Panc1 (cell line): ENCODE data around the gene PLEKHG5. TPM values are rescaled to one million over a fixed set of nuclear protein-coding genes. Genes with fewer than 3 reads are reported as not detected.
"Not testable (repeated sequence)": the region's sequence is repeated elsewhere in the genome, so short reads cannot be mapped to it uniquely, and the experiment has no call there.

ENCODE experiments used
- ATAC-seq: fragments of 200-7000 bp; cut with Tn5 transposase; 2 replicates; pipeline ENCODE4 v1.9.1; 2020; ENCODE audit warnings: mild to moderate bottlenecking, moderate library complexity
- BruUV-seq: library from RNA; stranded (reverse); fragments of 400-500 nt; replicated peaks from 2 replicates; lab custom pipeline; 2021; lab: Mats Ljungman, UMichigan
- CTCF ChIA-PET: fragments of 300-600 bp; sonication (Branson Sonifier 250); formaldehyde crosslinking; loops from one replicate; lab custom pipeline; 2022; ENCODE audit warnings: antibody characterized with exemption; lab: Charles Lee
- POLR2A ChIA-PET: fragments of 300-600 bp; sonication (Branson Sonifier 250); formaldehyde crosslinking; loops from one replicate; lab custom pipeline; 2022; ENCODE audit warnings: antibody characterized with exemption; lab: Charles Lee
- DNase-seq: peaks from one replicate; pipeline ENCODE4 v3.0.0-alpha.2; 2010; ENCODE audit warnings: low read depth, low spot score
- H3K27ac ChIP-seq: 2 replicates; pipeline ENCODE4 v1.5.1; 2011; ENCODE audit warnings: mild to moderate bottlenecking, low read length, inconsistent platforms
- H3K27me3 ChIP-seq: fragments of 200-500 bp; sonication (Bioruptor generic); 2 replicates; pipeline ENCODE4 v1.6.0; 2014; ENCODE audit warnings: low read length, inconsistent platforms; ENCODE audit not compliant: control insufficient read depth, insufficient read depth
- H3K36me3 ChIP-seq: fragments of 200-500 bp; sonication (Bioruptor generic); 2 replicates; pipeline ENCODE4 v1.5.1; 2014; ENCODE audit warnings: inconsistent platforms, mild to moderate bottlenecking, low read length, moderate library complexity; ENCODE audit not compliant: control insufficient read depth, insufficient read depth
- H3K4me1 ChIP-seq: 2 replicates; pipeline ENCODE4 v1.5.1; 2011; ENCODE audit warnings: inconsistent platforms, mild to moderate bottlenecking, low read length, moderate library complexity; ENCODE audit not compliant: control insufficient read depth, insufficient read depth
- H3K4me3 ChIP-seq, 2 experiments: 2 replicates each; pipeline ENCODE4 v1.5.1; 2011 to 2012; ENCODE audit warnings: low read depth in 2 of 2, low read length in 2 of 2, mild to moderate bottlenecking in 2 of 2, inconsistent platforms in 1 of 2, moderate library complexity in 1 of 2
- H3K9me3 ChIP-seq: fragments of 200-500 bp; sonication (Bioruptor generic); 2 replicates; pipeline ENCODE4 v1.5.1; 2014; ENCODE audit warnings: low read depth, mild to moderate bottlenecking, inconsistent platforms, low read length, moderate library complexity; ENCODE audit not compliant: control insufficient read depth, insufficient read depth
- CTCF ChIP-seq: fragments of 450-650 bp; IDR thresholded peaks from 2 replicates; pipeline ENCODE4 v1.5.1; 2017; ENCODE audit warnings: mild to moderate bottlenecking
- POLR2AphosphoS5 ChIP-seq: IDR thresholded peaks from 2 replicates; pipeline ENCODE4 v1.6.1; 2012; ENCODE audit warnings: mild to moderate bottlenecking, low read depth, low read length, moderate library complexity
- REST ChIP-seq, 2 experiments: IDR thresholded peaks; 2 replicates each; pipeline ENCODE4 v1.6.1; 2011 to 2012; ENCODE audit warnings: low read depth in 2 of 2, control low read depth in 1 of 2, low read length in 1 of 2, mild to moderate bottlenecking in 1 of 2, moderate library complexity in 1 of 2; ENCODE audit not compliant: insufficient read depth in 1 of 2
- SIN3A ChIP-seq: IDR thresholded peaks from 2 replicates; pipeline ENCODE4 v1.6.1; 2012; ENCODE audit warnings: low read depth, mild to moderate bottlenecking, low read length, moderate library complexity, borderline replicate concordance; ENCODE audit not compliant: insufficient read depth
- TCF7L2 ChIP-seq: IDR thresholded peaks from 2 replicates; pipeline ENCODE4 v1.6.1; 2011; ENCODE audit warnings: mild to moderate bottlenecking, low read depth, low read length, inconsistent platforms
- in situ Hi-C: cut with HindIII; loops from 2 replicates; pipeline ENCODE4 v1.10.0; 2016; ENCODE audit warnings: low sequenced_read_pairs, low pct_unique_long_range_greater_than_20kb
- intact Hi-C: fragments of 100-400 bp; cut with micrococcal nuclease; formaldehyde crosslinking; loops from one replicate; pipeline ENCODE4 v1.10.0; 2022; ENCODE audit not compliant: unreplicated experiment
- total RNA-seq: library from RNA; stranded (reverse); gene quantifications from one replicate; pipeline ENCODE4 v1.2.1, GENCODE V29; 2021; ENCODE audit not compliant: unreplicated experiment

PLEKHG5 gene
- total RNA-seq, 1 experiment from 2014 or later, result 6.8 TPM

- ATAC-seq, result no peak
- Histone ChIP-seq H3K4me1 (no peaks in the 10 kb centered on the region), H3K27ac (no peak overlapping the region), H3K9me3 (no peaks in the 10 kb centered on the region), H3K36me3 (no peaks in the 10 kb centered on the region), H3K4me3 (no peak overlapping the region), H3K27me3 (no peaks in the 10 kb centered on the region)
- DNase-seq, result no peak
- TF ChIP-seq POLR2AphosphoS5 (no peak), REST (IDR thresholded peaks at IDR 0.05; ENCODE audit: insufficient read depth in 1 of 2, low read depth in 2 of 2, low read length in 1 of 2) (no peak), TCF7L2 (no peak), SIN3A (no peak), CTCF (no peak)
- ChIA-PET CTCF (no interaction called here), POLR2A (no interaction called here)
- no TSS peak for BruUV-seq
- intact Hi-C loops, result no loop called here
- in situ Hi-C loops, result no loop called here
These were observed 36.4 kb downstream of the PLEKHG5 start for GRCh38 chr1:6454856-6455751.

GRCh38 chr1:6453895-6454855 is 37.3 kb downstream of the PLEKHG5 start:
- ATAC-seq, POLR2A ChIA-PET, H3K4me1 ChIP-seq, BruUV-seq, H3K9me3 ChIP-seq, CTCF ChIA-PET, H3K36me3 ChIP-seq, intact Hi-C loops, H3K27ac ChIP-seq, DNase-seq, H3K4me3 ChIP-seq, in situ Hi-C loops, H3K27me3 ChIP-seq: not testable (repeated sequence)
